GM23338 (cell line): ENCODE data around the gene CCND1. TPM values are rescaled to one million over a fixed set of nuclear protein-coding genes. Genes with fewer than 3 reads are reported as not detected.

ENCODE experiments used
- polyA plus RNA-seq: library from polyadenylated mRNA; unstranded; fragments of >200 nt; fragmentation: Nextera tagmentation; extraction: Ambion mirVana; gene quantifications from 2 replicates; pipeline ENCODE4 v1.2.1, GENCODE V29; 2016
- total RNA-seq: library from RNA; depleted of rRNA; stranded (reverse); fragments of >200 nt; shearing (Covaris generic); gene quantifications from 2 replicates; pipeline ENCODE4 v1.2.3, GENCODE V29; 2014; rRNA removed

Gene CCND1
- total and polyA plus RNA-seq, 2 experiments from 2014 or later, result 109 to 183 TPM

Other genes with a start within 250 kb of the CCND1 start
- not detected in 2 replicates for gene LINC01488, start 159.5 kb upstream of the CCND1 start, total RNA-seq
- not detected in 2 replicates for gene LINC01488, start 159.5 kb upstream of the CCND1 start, polyA plus RNA-seq
- gene LTO1, start 34.2 kb downstream of the CCND1 start, total RNA-seq, result 12.9 and 20.1 TPM in 2 replicates
- gene LTO1, start 34.2 kb downstream of the CCND1 start, polyA plus RNA-seq, result 23.2 and 23.3 TPM in 2 replicates
- gene FGF19, start 62.9 kb downstream of the CCND1 start, total RNA-seq, result 27.4 and 36.1 TPM in 2 replicates
- gene FGF19, start 62.9 kb downstream of the CCND1 start, polyA plus RNA-seq, result 21.7 and 22.3 TPM in 2 replicates
- gene FGF4, start 134.2 kb downstream of the CCND1 start, total RNA-seq, result 9.2 and 13.1 TPM in 2 replicates
- gene FGF4, start 134.2 kb downstream of the CCND1 start, polyA plus RNA-seq, result 4.1 and 4.8 TPM in 2 replicates
- 1.2 TPM in 1 of 2 replicates, not detected in the other for gene FGF3, start 178.3 kb downstream of the CCND1 start, total RNA-seq
- not detected in 2 replicates for gene FGF3, start 178.3 kb downstream of the CCND1 start, polyA plus RNA-seq